GM23248 (cell line): ENCODE measurements around the gene IRX2. TPM values are rescaled to one million over a fixed set of nuclear protein-coding genes. Genes with fewer than 3 reads are reported as not detected.

ENCODE experiments used
- DNase-seq: peaks from one replicate; pipeline ENCODE4 v3.0.0-alpha.2; 2015
- H2AFZ ChIP-seq: fragments of 200-600 bp; sonication (generic); 2 replicates; pipeline ENCODE4 v1.6.1; 2016; ENCODE audit warnings: antibody characterized with exemption
- H3F3A ChIP-seq: fragments of 200-600 bp; sonication (generic); 2 replicates; pipeline ENCODE4 v1.6.1; 2016; ENCODE audit warnings: mild to moderate bottlenecking, antibody characterized with exemption, mixed run types; ENCODE audit not compliant: insufficient read depth
- H3K27ac ChIP-seq: fragments of 200-600 bp; sonication (generic); 2 replicates; pipeline ENCODE4 v1.5.1; 2016; ENCODE audit warnings: mild to moderate bottlenecking
- H3K27me3 ChIP-seq: fragments of 200-600 bp; sonication (generic); replicated peaks from 2 replicates; pipeline ENCODE4 v1.6.1; 2016; ENCODE audit warnings: mild to moderate bottlenecking; ENCODE audit not compliant: insufficient read depth
- H3K36me3 ChIP-seq: fragments of 200-600 bp; sonication (generic); 2 replicates; pipeline ENCODE4 v1.6.1; 2016; ENCODE audit warnings: low read depth, mild to moderate bottlenecking
- H3K4me1 ChIP-seq: fragments of 200-600 bp; sonication (generic); 2 replicates; pipeline ENCODE4 v1.6.1; 2016; ENCODE audit warnings: mild to moderate bottlenecking; ENCODE audit not compliant: insufficient read depth
- H3K4me2 ChIP-seq: fragments of 200-600 bp; sonication (generic); one replicate; pipeline ENCODE4 v1.6.1; 2016; ENCODE audit warnings: mild to moderate bottlenecking; ENCODE audit not compliant: unreplicated experiment
- H3K4me3 ChIP-seq: fragments of 200-600 bp; sonication (generic); 2 replicates; pipeline ENCODE4 v1.5.1; 2016; ENCODE audit warnings: mild to moderate bottlenecking
- H3K79me2 ChIP-seq: fragments of 200-600 bp; sonication (generic); 2 replicates; pipeline ENCODE4 v1.6.1; 2016; ENCODE audit warnings: mild to moderate bottlenecking; ENCODE audit not compliant: insufficient read depth
- H3K9ac ChIP-seq: fragments of 200-600 bp; sonication (generic); 2 replicates; pipeline ENCODE4 v1.6.1; 2016; ENCODE audit warnings: mild to moderate bottlenecking
- H3K9me2 ChIP-seq: fragments of 200-600 bp; sonication (generic); 2 replicates; pipeline ENCODE4 v1.6.1; 2016; ENCODE audit warnings: mixed run types, mild to moderate bottlenecking, moderate library complexity; ENCODE audit not compliant: insufficient read depth
- H3K9me3 ChIP-seq: fragments of 200-600 bp; sonication (generic); one replicate; pipeline ENCODE4 v1.6.1; 2017; ENCODE audit warnings: low read depth
- H4K20me1 ChIP-seq: fragments of 200-600 bp; sonication (generic); 2 replicates; pipeline ENCODE4 v1.6.0; 2016; ENCODE audit not compliant: insufficient read depth
- EZH2 ChIP-seq: fragments of 200-600 bp; sonication (generic); IDR thresholded peaks from 2 replicates; pipeline ENCODE4 v1.6.1; 2018; ENCODE audit warnings: antibody characterized with exemption, mild to moderate bottlenecking; ENCODE audit not compliant: insufficient read depth, poor library complexity, severe bottlenecking
- EZH2phosphoT487 ChIP-seq: fragments of 200-600 bp; sonication (generic); IDR thresholded peaks from 2 replicates; pipeline ENCODE4 v1.6.1; 2018; ENCODE audit warnings: antibody characterized with exemption, moderate library complexity, mild to moderate bottlenecking, low read depth; ENCODE audit not compliant: insufficient read depth
- WGBS, 2 experiments: methylation state at CpG; one replicate each; pipeline ENCODE4 v1.1.6; 2015 to 2017; ENCODE audit warnings: low lambda C conversion rate in 2 of 2, low coverage in 1 of 2; ENCODE audit errors: missing lambda C conversion rate in 2 of 2; 5-methylcytosine and 5-hydroxymethylcytosine counted together
- in situ Hi-C: fragments of 300-500 bp; cut with MboI; formaldehyde crosslinking; loops from 2 replicates; pipeline ENCODE4 v1.15.0; 2020
- polyA plus RNA-seq: library from polyadenylated mRNA; unstranded; fragments of >200 nt; fragmentation: Nextera tagmentation; extraction: Ambion mirVana; gene quantifications from 2 replicates; pipeline ENCODE4 v1.2.1, GENCODE V29; 2016
- total RNA-seq: library from RNA; depleted of rRNA; stranded (reverse); fragments of >200 nt; shearing (Covaris generic); gene quantifications from 2 replicates; pipeline ENCODE4 v1.2.3, GENCODE V29; 2014

IRX2 gene
- total and polyA plus RNA-seq, 2 experiments from 2014 or later = 6.1 to 30.6 TPM

- WGBS, 2 experiments = 30 to 32% methylated on average over 8 of the region's 8 CpGs
- H3F3A ChIP-seq = no peaks in the 10 kb centered on the region
- H3K9ac ChIP-seq = no peak overlapping the region
- no peak for DNase-seq
- H3K27ac ChIP-seq = no peak overlapping the region
- in situ Hi-C loops = no loop called here
- no peak overlapping the region for H2AFZ ChIP-seq
- no peaks in the 10 kb centered on the region for H3K79me2 ChIP-seq
- H3K4me3 ChIP-seq = no peak overlapping the region
- no peak for TF ChIP-seq EZH2phosphoT487
- TF ChIP-seq EZH2 = no peak
- no peaks in the 10 kb centered on the region for H4K20me1 ChIP-seq
- H3K9me2 ChIP-seq = no peaks in the 10 kb centered on the region
- no peaks in the 10 kb centered on the region for H3K36me3 ChIP-seq
- H3K9me3 ChIP-seq = no peaks in the 10 kb centered on the region
- no peaks in the 10 kb centered on the region for H3K4me1 ChIP-seq
- H3K27me3 ChIP-seq = peaks cover 9% of the 10 kb centered on the region; the same call in 1 of the 2 replicates
- H3K4me2 ChIP-seq = no peak overlapping the region
Measured at GRCh38 chr5:2700876-2701275, 50.6 kb downstream of the IRX2 start.

GRCh38 chr5:2699686-2700085 lies 51.8 kb downstream of the IRX2 start:
- WGBS, 2 experiments = 62 to 68% methylated on average over 17 of the region's 17 CpGs
- no peak for TF ChIP-seq EZH2
- H3K9me2 ChIP-seq = no peaks in the 10 kb centered on the region
- no peak for DNase-seq
- H3K27ac ChIP-seq = no peak overlapping the region
- no peaks in the 10 kb centered on the region for H3K79me2 ChIP-seq
- peaks cover 9% of the 10 kb centered on the region; the same call in 1 of the 2 replicates for H3K27me3 ChIP-seq
- no peak overlapping the region for H3K4me2 ChIP-seq
- no peak overlapping the region for H2AFZ ChIP-seq
- no peaks in the 10 kb centered on the region for H3K36me3 ChIP-seq
- H4K20me1 ChIP-seq = no peaks in the 10 kb centered on the region
- in situ Hi-C loops = no loop called here
- no peaks in the 10 kb centered on the region for H3K4me1 ChIP-seq
- H3K9me3 ChIP-seq = no peaks in the 10 kb centered on the region
- no peaks in the 10 kb centered on the region for H3F3A ChIP-seq
- no peak overlapping the region for H3K4me3 ChIP-seq
- no peak overlapping the region for H3K9ac ChIP-seq

- no peaks in the 10 kb centered on the region for H4K20me1 ChIP-seq
- H3K9me2 ChIP-seq = no peaks in the 10 kb centered on the region
- peaks cover 9% of the 10 kb centered on the region; the same call in 1 of the 2 replicates for H3K27me3 ChIP-seq
- H3K4me1 ChIP-seq = no peaks in the 10 kb centered on the region
- in situ Hi-C loops = no loop called here
- no peaks in the 10 kb centered on the region for H3K36me3 ChIP-seq
- no peak overlapping the region for H3K4me2 ChIP-seq
- no peak overlapping the region for H3K9ac ChIP-seq
- TF ChIP-seq EZH2 (no peak), EZH2phosphoT487 (no peak)
- WGBS, 2 experiments = 48 to 55% methylated on average over 8 of the region's 8 CpGs
- DNase-seq = no peak
- H3F3A ChIP-seq = no peaks in the 10 kb centered on the region
- no peak overlapping the region for H2AFZ ChIP-seq
- H3K79me2 ChIP-seq = no peaks in the 10 kb centered on the region
- H3K4me3 ChIP-seq = no peak overlapping the region
- H3K27ac ChIP-seq = no peak overlapping the region
- H3K9me3 ChIP-seq = no peaks in the 10 kb centered on the region
Measured at GRCh38 chr5:2699231-2699630, 52.2 kb downstream of the IRX2 start.

GRCh38 chr5:2698581-2698980 lies 52.9 kb downstream of the IRX2 start:
- Histone ChIP-seq H3K4me3 (no peak overlapping the region), H3K4me2 (no peak overlapping the region), H3K4me1 (no peaks in the 10 kb centered on the region), H3K27ac (no peak overlapping the region), H3K36me3 (no peaks in the 10 kb centered on the region), H3K9ac (no peak overlapping the region), H4K20me1 (no peaks in the 10 kb centered on the region), H3K79me2 (no peaks in the 10 kb centered on the region), H3K9me3 (no peaks in the 10 kb centered on the region), H3K27me3 (peaks cover 3% of the 10 kb centered on the region; the same call in 1 of the 2 replicates), H3F3A (no peaks in the 10 kb centered on the region), H2AFZ (no peak overlapping the region), H3K9me2 (no peaks in the 10 kb centered on the region)
- 64 to 67% methylated on average over 13 of the region's 13 CpGs for WGBS, 2 experiments
- TF ChIP-seq EZH2phosphoT487 (no peak), EZH2 (no peak)
- in situ Hi-C loops = no loop called here
- no peak for DNase-seq
